Embryonic facial prominence (tissue), 1 donor: ENCODE data around the gene HLA-C.
"Not testable (repeated sequence)": the region's sequence is repeated elsewhere in the genome, so short reads cannot be mapped to it uniquely, and the experiment has no call there.

Experiments
- DNase-seq: peaks from one replicate; pipeline ENCODE4 v3.0.0-alpha.2; 2016; ENCODE audit errors: extremely low spot score

HLA-C gene

GRCh38 chr6:31270788-31271640, 878 bp downstream of the HLA-C start:
- no peak for DNase-seq

GRCh38 chr6:31268836-31269235, 3.1 kb downstream of the HLA-C start:
- no peak for DNase-seq

DNA sequence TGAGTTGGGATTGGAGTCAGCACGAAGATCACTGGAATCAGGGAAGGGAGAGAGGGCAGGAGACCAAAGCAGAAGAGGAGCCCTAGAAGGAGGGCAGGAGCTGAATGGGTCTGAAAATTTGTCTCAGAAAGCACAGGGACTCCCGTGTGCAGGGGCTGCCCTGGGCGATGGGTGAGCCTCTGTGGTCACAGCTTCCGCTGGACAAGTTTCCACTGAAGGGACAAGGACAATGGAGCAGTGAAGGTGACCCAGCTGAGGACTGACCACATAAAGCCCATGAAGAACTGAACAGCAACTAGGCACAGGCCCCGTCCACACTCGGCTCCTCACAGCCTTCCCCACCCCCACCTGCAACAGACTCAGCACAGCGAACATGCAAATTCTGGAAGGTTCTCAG, 3.5 kb downstream of the HLA-C start:
- no peak for DNase-seq

DNA sequence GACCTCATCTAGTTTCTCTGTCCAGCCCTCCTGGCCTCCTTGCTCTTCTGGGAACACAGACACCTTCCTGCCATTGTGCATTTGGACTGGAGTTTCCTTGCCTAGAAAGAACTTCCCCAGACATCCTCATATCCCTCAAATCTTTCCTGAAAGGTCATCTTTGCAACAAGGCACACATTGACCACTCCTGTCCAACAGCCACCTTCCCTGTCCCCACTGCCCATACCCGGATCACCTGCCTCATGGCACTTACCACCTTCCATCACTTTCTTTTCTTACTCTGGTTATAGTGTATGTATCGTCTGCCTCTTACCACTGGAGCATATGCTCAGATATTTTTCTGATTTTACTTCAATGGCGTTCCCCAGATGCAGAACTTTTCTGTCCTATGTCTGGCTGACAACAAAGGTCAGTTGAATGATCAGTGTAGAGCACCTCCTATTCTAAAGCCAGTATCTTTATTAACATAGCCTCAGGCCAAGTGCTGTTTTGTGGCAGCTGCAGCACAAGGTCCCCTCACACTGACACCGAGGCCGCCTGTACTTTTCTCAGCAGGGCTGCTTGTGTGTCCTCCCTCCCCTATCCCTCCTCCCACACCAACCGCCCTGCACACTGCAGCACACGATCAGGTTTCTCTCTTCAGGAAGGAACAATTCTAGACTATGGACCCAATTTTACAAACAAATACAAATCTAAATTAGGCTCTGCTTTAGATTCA, 4.1 kb downstream of the HLA-C start:
- DNase-seq: no peak

- DNase-seq: no peak
Observed at GRCh38 chr6:31266567-31267360, 5.1 kb downstream of the HLA-C start.

- DNase-seq: no peak
Observed at GRCh38 chr6:31265926-31266325, 6.0 kb downstream of the HLA-C start.

DNA sequence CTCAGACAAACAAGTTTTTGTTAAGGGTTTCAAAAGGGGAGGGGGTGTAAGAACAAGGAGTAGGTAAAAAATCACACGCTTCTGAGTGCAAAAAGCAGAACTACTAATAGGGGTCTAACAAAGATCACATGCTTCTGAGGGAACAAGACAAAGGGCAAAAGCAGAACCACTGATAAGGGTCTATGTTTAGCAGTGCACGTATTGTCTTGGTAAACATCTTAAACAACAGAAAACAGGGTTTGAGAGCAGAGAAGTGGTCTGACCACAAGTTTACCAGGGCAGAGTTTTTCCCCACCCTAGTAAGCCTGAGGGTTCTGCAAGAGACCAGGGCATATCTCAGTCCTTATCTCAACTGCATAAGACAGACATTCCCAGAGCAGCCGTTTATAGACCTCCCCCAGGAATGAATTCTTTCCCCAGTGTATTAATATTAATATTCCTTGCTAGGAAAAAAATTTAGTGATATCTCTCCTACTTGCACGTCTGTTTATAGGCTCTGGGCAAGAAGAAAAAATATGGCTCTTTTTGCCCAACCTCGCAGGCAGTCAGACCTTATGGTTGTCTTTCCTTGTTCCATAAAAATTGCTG, 8.5 kb downstream of the HLA-C start:
- DNase-seq: not testable (repeated sequence)

- DNase-seq: not testable (repeated sequence)
Observed at GRCh38 chr6:31259995-31260394, 11.9 kb downstream of the HLA-C start.

DNA sequence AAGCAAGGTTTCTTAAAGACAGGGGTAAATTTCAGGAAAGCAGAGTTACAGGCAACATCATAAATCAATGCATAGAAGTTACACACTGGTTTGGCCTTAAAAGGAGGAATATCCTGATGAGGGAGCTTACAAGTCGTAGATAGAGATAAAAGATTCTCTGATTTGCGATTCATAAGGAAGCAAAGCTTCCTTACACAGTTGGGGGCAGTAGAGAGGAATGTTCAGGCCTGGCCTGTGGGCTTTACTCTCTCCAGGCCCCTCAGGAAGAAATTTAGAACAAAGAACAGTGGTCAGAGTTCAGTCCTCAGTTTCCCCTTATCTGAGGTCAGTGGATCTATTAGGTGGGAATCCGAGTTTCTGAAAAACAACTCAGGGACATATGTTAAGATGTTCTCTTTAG, 19.3 kb downstream of the HLA-C start:
- DNase-seq: no peak

DNA sequence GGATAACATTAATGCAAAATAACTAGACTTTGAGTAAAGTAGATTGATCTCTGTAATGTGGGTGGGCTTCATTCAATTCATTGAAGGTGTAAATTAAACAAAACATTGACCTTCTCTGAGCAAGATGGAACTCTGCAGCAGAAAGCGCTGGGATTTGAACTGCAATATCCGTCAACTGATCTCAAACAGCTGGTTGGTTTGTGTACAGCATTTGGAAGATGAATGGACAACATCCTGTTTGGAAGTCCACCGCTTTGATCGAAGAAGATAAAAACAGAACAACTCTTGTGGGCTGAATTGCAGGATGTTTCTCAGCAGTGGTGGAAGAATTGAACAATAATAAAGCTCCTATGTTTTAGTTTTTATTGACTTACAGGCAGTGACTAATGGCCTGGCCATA, 20.6 kb downstream of the HLA-C start:
- DNase-seq: no peak

DNA sequence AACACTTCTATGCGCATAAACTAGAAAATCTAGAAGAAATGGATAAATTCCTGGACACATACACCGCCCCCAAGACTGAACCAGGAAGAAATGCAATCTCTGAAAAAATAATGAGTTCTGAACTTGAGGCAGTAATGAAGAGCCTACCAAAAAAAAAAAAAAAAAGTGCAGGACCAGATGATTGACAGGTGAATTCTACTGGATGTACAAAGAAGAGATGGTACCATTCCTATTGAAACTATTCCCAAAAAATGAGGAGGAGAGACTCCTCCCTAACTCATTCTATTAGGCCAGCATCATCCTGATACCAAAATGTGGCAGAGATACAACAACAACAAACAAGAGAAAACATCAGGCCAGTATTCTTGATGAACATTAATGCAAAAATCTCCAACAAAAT, 22.7 kb downstream of the HLA-C start:
- DNase-seq: no peak

- DNase-seq: no peak
Observed at GRCh38 chr6:31247813-31248212, 24.1 kb downstream of the HLA-C start.

DNA sequence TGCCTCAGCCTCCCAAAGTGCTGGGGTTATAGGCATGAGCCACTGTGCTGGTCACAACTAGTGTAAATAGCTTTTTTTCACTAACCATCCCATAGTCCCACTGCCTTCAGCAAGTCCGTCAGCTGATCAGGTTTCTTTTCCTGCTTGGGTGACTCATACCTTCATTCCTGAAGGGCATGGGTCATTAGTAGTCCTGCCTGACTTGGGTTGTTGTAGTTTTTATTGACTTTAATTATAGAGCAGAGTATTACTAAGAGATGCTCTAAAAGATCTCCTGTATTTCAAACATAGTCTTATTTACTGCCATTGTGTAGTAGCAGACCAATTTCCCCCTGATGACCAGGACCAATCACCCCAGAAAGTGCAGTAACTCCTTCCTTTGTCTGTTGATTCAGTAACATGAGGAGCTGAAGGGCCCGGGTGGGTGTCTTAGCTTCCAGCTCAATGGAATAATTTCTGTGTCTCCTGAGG, 25.8 kb downstream of the HLA-C start:
- DNase-seq: no peak

- DNase-seq: no peak
Observed at GRCh38 chr6:31243508-31243907, 28.4 kb downstream of the HLA-C start.

DNA sequence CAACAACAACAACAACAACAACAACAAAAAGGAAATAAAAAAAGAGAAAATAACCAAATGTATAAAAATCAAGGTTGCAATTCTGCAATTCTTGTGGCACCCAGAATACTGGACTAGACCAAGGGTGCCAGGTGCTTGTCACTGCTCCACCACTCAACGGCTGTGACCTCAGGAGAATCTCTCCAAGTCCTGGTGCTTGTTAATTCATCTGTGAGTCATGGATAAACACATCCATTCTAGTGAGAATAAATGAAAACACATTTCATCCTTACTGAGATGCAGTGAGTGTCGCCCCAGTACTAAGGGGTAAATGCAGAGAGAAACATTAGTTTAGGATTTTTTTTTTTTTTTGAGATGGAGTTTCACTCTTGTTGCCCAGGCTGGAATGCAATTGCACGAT, 32.0 kb downstream of the HLA-C start:
- DNase-seq: no peak

GRCh38 chr6:31234101-31234500, 37.8 kb downstream of the HLA-C start:
- not testable (repeated sequence) for DNase-seq

DNA sequence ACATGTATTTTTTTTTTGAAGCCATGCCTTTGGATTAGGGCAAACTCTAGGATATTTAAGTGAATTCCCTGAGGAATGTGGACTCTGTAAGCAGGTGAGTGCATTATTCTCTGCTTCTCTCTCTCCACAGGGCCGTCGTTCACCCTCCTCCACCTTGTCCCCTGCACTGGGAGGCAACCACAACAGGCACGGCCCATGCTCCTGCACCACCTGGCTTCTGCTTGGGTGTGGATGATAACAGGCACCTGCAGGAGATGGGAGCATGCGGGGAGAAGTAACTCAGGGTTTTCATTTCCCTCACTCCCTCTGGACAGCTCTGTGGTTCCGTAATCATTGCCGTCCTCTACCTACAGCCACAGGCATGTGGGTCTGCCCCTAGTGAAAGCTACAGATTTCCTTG, 43.4 kb downstream of the HLA-C start:
- DNase-seq: no peak

- no peak for DNase-seq
Observed at GRCh38 chr6:31227143-31227542, 44.7 kb downstream of the HLA-C start.

DNA sequence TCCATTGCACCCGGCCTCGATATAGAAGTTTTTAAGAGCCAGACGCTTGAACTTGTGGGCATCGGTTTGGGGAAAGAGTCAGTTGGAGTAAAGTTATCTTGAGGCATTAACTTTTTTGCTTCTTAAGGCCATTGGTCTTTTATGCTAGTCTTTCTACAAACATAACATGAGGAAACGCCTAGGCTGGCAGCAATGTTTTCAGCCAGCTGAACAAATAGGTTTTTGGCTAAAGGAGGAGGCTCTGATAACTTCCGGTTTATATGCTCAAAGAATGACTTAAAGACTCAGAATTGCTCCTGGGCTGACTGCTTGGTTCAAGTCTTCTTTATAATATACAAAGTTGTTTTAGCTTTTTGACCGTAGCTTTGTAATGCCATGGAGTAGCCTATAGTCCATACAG, 46.2 kb downstream of the HLA-C start:
- no peak for DNase-seq

DNA sequence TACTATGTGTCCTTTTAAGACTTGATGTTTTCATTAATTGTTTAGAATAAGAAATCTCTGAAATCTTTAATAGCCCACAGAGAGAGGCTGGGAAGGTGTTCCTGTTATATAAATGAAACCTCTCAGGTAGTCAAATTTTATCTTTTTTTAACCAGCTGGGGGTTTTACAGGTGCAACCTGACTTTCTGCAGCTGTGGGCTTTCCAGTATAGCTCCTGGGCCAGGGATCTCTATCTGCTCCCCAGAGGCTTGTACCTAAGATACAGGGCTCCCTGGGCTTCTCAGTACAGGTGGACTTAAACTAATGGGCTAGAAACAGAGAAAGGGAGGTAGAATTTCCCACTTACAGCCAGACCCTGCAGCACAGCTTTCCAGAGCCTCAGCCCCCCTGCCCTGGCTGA, 49.4 kb downstream of the HLA-C start:
- DNase-seq: no peak
